ENCODE measurements around the gene BOLA3.

DNA sequence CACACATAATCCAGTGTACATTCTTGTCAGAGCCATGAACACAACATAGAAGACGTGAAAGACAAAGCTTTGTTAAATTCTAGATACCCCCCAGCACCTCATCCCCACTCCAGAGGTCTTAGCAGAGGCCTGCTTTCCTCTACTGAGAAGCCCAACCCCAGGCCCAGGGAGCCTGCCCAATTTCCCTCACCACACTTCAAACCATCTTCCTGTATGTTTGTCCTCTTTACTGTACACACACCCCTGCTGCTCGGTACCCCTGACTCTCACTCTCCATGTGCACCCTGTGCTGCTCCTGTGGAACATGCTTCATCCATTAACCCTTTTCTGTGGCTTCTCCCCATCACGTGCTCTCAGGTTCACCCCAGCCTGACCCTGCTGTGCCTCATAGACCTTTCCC is 37.2 kb downstream of the BOLA3 start:
- TF ChIP-seq, protein P1, sequence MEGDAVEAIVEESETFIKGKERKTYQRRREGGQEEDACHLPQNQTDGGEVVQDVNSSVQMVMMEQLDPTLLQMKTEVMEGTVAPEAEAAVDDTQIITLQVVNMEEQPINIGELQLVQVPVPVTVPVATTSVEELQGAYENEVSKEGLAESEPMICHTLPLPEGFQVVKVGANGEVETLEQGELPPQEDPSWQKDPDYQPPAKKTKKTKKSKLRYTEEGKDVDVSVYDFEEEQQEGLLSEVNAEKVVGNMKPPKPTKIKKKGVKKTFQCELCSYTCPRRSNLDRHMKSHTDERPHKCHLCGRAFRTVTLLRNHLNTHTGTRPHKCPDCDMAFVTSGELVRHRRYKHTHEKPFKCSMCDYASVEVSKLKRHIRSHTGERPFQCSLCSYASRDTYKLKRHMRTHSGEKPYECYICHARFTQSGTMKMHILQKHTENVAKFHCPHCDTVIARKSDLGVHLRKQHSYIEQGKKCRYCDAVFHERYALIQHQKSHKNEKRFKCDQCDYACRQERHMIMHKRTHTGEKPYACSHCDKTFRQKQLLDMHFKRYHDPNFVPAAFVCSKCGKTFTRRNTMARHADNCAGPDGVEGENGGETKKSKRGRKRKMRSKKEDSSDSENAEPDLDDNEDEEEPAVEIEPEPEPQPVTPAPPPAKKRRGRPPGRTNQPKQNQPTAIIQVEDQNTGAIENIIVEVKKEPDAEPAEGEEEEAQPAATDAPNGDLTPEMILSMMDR (IDR thresholded peaks at IDR 0.05): no peak
- no peak for TF ChIP-seq POLR2A (IDR thresholded peaks at IDR 0.05)
